ENCODE measurements around the gene NRCAM. TPM values are rescaled to one million over a fixed set of nuclear protein-coding genes. Genes with fewer than 3 reads are reported as not detected.

Gene NRCAM
- polyA plus RNA-seq, 3 donors: not detected

DNA sequence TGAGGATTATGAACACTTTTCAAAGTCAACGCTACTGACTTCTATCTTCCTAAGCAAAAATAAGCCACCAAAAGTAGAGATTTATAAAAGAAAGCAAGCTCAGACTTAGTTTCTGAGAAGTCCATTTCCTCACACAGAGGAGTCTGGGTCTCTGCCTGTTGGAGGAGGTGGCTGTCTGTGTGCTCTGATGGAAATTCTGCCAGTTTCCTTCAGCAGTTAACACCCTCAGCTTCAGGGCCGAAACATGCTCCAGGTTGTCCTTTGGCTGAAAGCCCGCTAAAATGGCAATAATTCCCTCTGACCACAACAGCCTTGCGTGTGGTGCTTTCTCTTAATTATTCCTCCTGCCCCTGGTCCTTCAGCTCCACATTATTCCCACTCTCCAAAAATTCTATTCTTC is 198.3 kb downstream of the NRCAM start:
- H3K79me2 ChIP-seq (ENCODE audit: insufficient read depth, low read length): no peaks in the 10 kb centered on the region
- no peak overlapping the region for H3K4me3 Mint-ChIP-seq
- no peaks in the 10 kb centered on the region for H3K36me3 ChIP-seq (replicated peaks in 1 of 2; ENCODE audit: control insufficient read depth in 1 of 2, insufficient read depth in 2 of 2, low read length in 2 of 2)
- no peak overlapping the region for H3K4me2 ChIP-seq (replicated peaks; ENCODE audit: extremely low read depth, low read length, poor library complexity, severe bottlenecking)
- H2AFZ ChIP-seq (ENCODE audit: insufficient read depth, low read depth, low read length, poor library complexity, severe bottlenecking): no peak overlapping the region
- 93% methylated on average over 3 of the region's 4 CpGs for WGBS (ENCODE audit: insufficient coverage)
- peaks cover 4 to 18% (median 8%) of the 10 kb centered on the region in 7 donors for H3K9me3 Mint-ChIP-seq
- no peaks in the 10 kb centered on the region for H3K4me1 Mint-ChIP-seq
- H3K27ac ChIP-seq (ENCODE audit: low read depth in 1 of 2, low read length in 2 of 2): no peak overlapping the region
- H4K20me1 ChIP-seq (ENCODE audit: insufficient read depth, low read length): no peaks in the 10 kb centered on the region
- no peak for DNase-seq
- intact Hi-C loops (cut with micrococcal nuclease): no loop called here
- peak overlapping the region in 1 of 7 donors; percentile 31 for H3K27ac Mint-ChIP-seq
- H3K9me3 ChIP-seq (replicated peaks in 1 of 2; ENCODE audit: control insufficient read depth in 1 of 2, insufficient read depth in 1 of 2, low read length in 2 of 2): peaks cover 0 to 5% of the 10 kb centered on the region in 2 donors
- H3K27me3 Mint-ChIP-seq (ENCODE audit: low read depth in 3 of 3): peaks cover 0 to 4% (median 0%) of the 10 kb centered on the region in 3 donors
- no peak overlapping the region for H3K4me3 ChIP-seq (replicated peaks in 1 of 3; ENCODE audit: low read depth in 2 of 3, low read length in 3 of 3)
- H3K9ac ChIP-seq (ENCODE audit: insufficient read depth, low read length, poor library complexity, severe bottlenecking): no peak overlapping the region
- no peaks in the 10 kb centered on the region for H3K27me3 ChIP-seq (ENCODE audit: control insufficient read depth in 2 of 2, insufficient read depth in 2 of 2, low read length in 2 of 2)
- no peaks in the 10 kb centered on the region for H3K36me3 Mint-ChIP-seq
- TF ChIP-seq, protein P1, sequence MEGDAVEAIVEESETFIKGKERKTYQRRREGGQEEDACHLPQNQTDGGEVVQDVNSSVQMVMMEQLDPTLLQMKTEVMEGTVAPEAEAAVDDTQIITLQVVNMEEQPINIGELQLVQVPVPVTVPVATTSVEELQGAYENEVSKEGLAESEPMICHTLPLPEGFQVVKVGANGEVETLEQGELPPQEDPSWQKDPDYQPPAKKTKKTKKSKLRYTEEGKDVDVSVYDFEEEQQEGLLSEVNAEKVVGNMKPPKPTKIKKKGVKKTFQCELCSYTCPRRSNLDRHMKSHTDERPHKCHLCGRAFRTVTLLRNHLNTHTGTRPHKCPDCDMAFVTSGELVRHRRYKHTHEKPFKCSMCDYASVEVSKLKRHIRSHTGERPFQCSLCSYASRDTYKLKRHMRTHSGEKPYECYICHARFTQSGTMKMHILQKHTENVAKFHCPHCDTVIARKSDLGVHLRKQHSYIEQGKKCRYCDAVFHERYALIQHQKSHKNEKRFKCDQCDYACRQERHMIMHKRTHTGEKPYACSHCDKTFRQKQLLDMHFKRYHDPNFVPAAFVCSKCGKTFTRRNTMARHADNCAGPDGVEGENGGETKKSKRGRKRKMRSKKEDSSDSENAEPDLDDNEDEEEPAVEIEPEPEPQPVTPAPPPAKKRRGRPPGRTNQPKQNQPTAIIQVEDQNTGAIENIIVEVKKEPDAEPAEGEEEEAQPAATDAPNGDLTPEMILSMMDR (IDR thresholded peaks at IDR 0.05): no peak
- H3K4me1 ChIP-seq (ENCODE audit: control insufficient read depth in 1 of 2, insufficient read depth in 2 of 2, low read length in 2 of 2): no peaks in the 10 kb centered on the region

- Histone ChIP-seq H3K9ac (ENCODE audit: insufficient read depth, low read length, poor library complexity, severe bottlenecking) (no peak overlapping the region), H3K4me1 (ENCODE audit: control insufficient read depth in 1 of 2, insufficient read depth in 2 of 2, low read length in 2 of 2) (no peaks in the 10 kb centered on the region), H2AFZ (ENCODE audit: insufficient read depth, low read depth, low read length, poor library complexity, severe bottlenecking) (no peak overlapping the region), H3K36me3 (replicated peaks in 1 of 2; ENCODE audit: control insufficient read depth in 1 of 2, insufficient read depth in 2 of 2, low read length in 2 of 2) (no peaks in the 10 kb centered on the region), H3K4me3 (replicated peaks in 1 of 3; ENCODE audit: low read depth in 2 of 3, low read length in 3 of 3) (no peak overlapping the region), H4K20me1 (ENCODE audit: insufficient read depth, low read length) (no peaks in the 10 kb centered on the region), H3K27me3 (ENCODE audit: control insufficient read depth in 2 of 2, insufficient read depth in 2 of 2, low read length in 2 of 2) (no peaks in the 10 kb centered on the region), H3K27ac (ENCODE audit: low read depth in 1 of 2, low read length in 2 of 2) (no peak overlapping the region), H3K79me2 (ENCODE audit: insufficient read depth, low read length) (no peaks in the 10 kb centered on the region), H3K4me2 (replicated peaks; ENCODE audit: extremely low read depth, low read length, poor library complexity, severe bottlenecking) (no peak overlapping the region), H3K9me3 (replicated peaks in 1 of 2; ENCODE audit: control insufficient read depth in 1 of 2, insufficient read depth in 1 of 2, low read length in 2 of 2) (peaks cover 0 to 2% of the 10 kb centered on the region in 2 donors)
- no peak for DNase-seq
- H3K9me3 Mint-ChIP-seq: peaks cover 3 to 12% (median 6%) of the 10 kb centered on the region in 7 donors
- no peaks in the 10 kb centered on the region for H3K4me1 Mint-ChIP-seq
- intact Hi-C loops (cut with micrococcal nuclease): no loop called here
- H3K36me3 Mint-ChIP-seq: no peaks in the 10 kb centered on the region
- TF ChIP-seq, protein P1 (IDR thresholded peaks at IDR 0.05): no peak
- H3K27ac Mint-ChIP-seq: no peak overlapping the region
- no CpG with 5 or more reads among the region's 2 CpGs for WGBS (ENCODE audit: insufficient coverage)
- peaks cover 2 to 4% (median 2%) of the 10 kb centered on the region in 3 donors for H3K27me3 Mint-ChIP-seq (ENCODE audit: low read depth in 3 of 3)
- H3K4me3 Mint-ChIP-seq: no peak overlapping the region
Measured at GRCh38 chr7:108254259-108254658, 202.0 kb downstream of the NRCAM start.

Measured in CD14-positive monocyte (primary cell).